Measurements from ENCODE around the gene EGFL7. TPM values are rescaled to one million over a fixed set of nuclear protein-coding genes. Genes with fewer than 3 reads are reported as not detected.

EGFL7 gene
- total and polyA plus RNA-seq, 10 of the 15 experiments (the other 5 are each of a cell fraction or from before 2014, with no cell fraction given) = 0.06 to 0.46 (median 0.19) TPM; not detected in 5

DNA sequence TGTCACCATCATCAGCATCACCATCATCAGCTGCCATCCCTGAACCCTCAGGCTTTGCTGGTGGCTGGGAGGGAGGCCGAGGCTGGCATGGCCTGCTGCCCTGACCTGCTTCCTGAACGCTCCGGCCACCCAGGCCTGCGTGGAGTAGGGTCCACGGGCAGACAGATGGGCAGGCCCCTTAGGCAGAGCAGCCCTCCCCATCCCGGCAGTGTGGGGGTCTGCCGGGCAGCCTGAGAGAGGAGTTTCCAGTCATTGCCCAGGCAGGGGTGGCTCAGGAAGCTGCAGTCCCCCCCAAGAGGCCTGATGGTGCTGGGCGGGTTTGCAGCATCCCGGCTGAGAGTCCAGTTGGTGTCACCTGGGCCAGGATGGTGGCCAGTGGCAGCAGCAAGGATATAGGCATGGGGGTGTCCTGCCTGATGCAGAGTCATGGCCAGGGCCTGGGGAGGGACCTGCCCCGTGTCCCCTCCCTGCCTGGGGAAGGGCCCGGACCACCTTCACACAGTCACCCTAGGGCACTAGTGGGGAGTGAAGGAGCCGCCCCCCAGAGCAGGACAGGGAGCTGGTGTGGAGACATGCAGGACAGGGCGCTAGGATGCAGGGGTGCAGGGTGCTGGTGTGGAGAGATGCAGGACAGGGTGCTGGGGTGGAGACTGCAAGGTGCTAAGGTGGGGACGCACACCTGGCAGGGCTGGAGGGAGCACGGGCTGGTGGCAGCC lies 7.7 kb upstream of the EGFL7 start:
- intact Hi-C loops (cut with micrococcal nuclease; ENCODE audit: unreplicated experiment) (no loop called here), in situ Hi-C loops (cut with MboI) (no loop called here)
- Histone ChIP-seq H4K20me1 (ENCODE audit: control insufficient read depth, insufficient read depth) (no peaks in the 10 kb centered on the region), H2AFZ (ENCODE audit: control insufficient read depth, low read depth, low read length) (no peak overlapping the region), H3K4me1 (ENCODE audit: control insufficient read depth, insufficient read depth, low read length) (no peaks in the 10 kb centered on the region), H3K36me3 (ENCODE audit: control insufficient read depth in 2 of 2, insufficient read depth in 2 of 2, low read length in 1 of 2) (no peaks in the 10 kb centered on the region), H3K27me3 (replicated peaks in 1 of 2; ENCODE audit: control insufficient read depth in 2 of 2, insufficient read depth in 2 of 2, low read length in 1 of 2) (peaks cover 19 to 22% of the 10 kb centered on the region in 2 experiments), H3K27ac (ENCODE audit: control insufficient read depth, insufficient read depth) (no peak overlapping the region), H3K4me2 (ENCODE audit: control insufficient read depth, insufficient read depth) (no peak overlapping the region), H3K4me3 (no peak overlapping the region), H3K9ac (ENCODE audit: control insufficient read depth, insufficient read depth, low read length) (no peak overlapping the region), H3K9me3 (replicated peaks; ENCODE audit: control insufficient read depth, insufficient read depth, low read length) (no peaks in the 10 kb centered on the region), H3K79me2 (ENCODE audit: control insufficient read depth, insufficient read depth, low read length) (no peaks in the 10 kb centered on the region)
- ChIA-PET SMC1A (ENCODE audit: uncharacterized antibody, unreplicated experiment) (no interaction called here), CTCF (no interaction called here), RAD21 (ENCODE audit: unreplicated experiment) (no interaction called here), POLR2A (no interaction called here)
- WGBS (ENCODE audit: insufficient coverage, insufficient replicate concordance, low lambda C conversion rate, missing lambda C conversion rate) = 17% methylated on average over 15 of the region's 15 CpGs
- no peak for ATAC-seq
- FAIRE-seq = no peak
- no peak for DNase-seq (ENCODE audit: low read depth, low spot score)
- no TSS peak for BruUV-seq (replicated peaks)
- no peak for TF ChIP-seq PAX5 (IDR thresholded peaks at IDR 0.05; ENCODE audit: borderline replicate concordance, low read depth, low read length)
- TF ChIP-seq YY1 (IDR thresholded peaks at IDR 0.05; ENCODE audit: low read depth, low read length) = no peak
- no peak for TF ChIP-seq YBX1 (IDR thresholded peaks at IDR 0.05)
- TF ChIP-seq, protein P1, sequence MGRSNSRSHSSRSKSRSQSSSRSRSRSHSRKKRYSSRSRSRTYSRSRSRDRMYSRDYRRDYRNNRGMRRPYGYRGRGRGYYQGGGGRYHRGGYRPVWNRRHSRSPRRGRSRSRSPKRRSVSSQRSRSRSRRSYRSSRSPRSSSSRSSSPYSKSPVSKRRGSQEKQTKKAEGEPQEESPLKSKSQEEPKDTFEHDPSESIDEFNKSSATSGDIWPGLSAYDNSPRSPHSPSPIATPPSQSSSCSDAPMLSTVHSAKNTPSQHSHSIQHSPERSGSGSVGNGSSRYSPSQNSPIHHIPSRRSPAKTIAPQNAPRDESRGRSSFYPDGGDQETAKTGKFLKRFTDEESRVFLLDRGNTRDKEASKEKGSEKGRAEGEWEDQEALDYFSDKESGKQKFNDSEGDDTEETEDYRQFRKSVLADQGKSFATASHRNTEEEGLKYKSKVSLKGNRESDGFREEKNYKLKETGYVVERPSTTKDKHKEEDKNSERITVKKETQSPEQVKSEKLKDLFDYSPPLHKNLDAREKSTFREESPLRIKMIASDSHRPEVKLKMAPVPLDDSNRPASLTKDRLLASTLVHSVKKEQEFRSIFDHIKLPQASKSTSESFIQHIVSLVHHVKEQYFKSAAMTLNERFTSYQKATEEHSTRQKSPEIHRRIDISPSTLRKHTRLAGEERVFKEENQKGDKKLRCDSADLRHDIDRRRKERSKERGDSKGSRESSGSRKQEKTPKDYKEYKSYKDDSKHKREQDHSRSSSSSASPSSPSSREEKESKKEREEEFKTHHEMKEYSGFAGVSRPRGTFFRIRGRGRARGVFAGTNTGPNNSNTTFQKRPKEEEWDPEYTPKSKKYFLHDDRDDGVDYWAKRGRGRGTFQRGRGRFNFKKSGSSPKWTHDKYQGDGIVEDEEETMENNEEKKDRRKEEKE (IDR thresholded peaks at IDR 0.05) = no peak
- no peak for TF ChIP-seq RBBP5 (conservative IDR thresholded peaks at IDR 0.05)
- TF ChIP-seq, protein P2, sequence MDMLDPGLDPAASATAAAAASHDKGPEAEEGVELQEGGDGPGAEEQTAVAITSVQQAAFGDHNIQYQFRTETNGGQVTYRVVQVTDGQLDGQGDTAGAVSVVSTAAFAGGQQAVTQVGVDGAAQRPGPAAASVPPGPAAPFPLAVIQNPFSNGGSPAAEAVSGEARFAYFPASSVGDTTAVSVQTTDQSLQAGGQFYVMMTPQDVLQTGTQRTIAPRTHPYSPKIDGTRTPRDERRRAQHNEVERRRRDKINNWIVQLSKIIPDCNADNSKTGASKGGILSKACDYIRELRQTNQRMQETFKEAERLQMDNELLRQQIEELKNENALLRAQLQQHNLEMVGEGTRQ (IDR thresholded peaks at IDR 0.05; ENCODE audit: borderline replicate concordance, low read depth, low read length) = no peak
- no peak for TF ChIP-seq ZBED1 (IDR thresholded peaks at IDR 0.05; ENCODE audit: borderline replicate concordance)
- TF ChIP-seq MEF2B (IDR thresholded peaks at IDR 0.05; ENCODE audit: partially characterized antibody, poor library complexity, severe bottlenecking) = no peak
- no peak for TF ChIP-seq CREB1 (IDR thresholded peaks at IDR 0.05; ENCODE audit: low read depth)
- TF ChIP-seq SUPT20H (IDR thresholded peaks at IDR 0.05; ENCODE audit: borderline replicate concordance, control insufficient read depth, low read depth, low read length) = no peak
- no peak for TF ChIP-seq SREBF2 (IDR thresholded peaks at IDR 0.05; ENCODE audit: low read length)
- TF ChIP-seq CBFB (IDR thresholded peaks at IDR 0.05; ENCODE audit: low read depth) = no peak
- no peak for TF ChIP-seq POLR2A (IDR thresholded peaks at IDR 0.05; ENCODE audit: low read depth, low read length)
- TF ChIP-seq, protein P3, sequence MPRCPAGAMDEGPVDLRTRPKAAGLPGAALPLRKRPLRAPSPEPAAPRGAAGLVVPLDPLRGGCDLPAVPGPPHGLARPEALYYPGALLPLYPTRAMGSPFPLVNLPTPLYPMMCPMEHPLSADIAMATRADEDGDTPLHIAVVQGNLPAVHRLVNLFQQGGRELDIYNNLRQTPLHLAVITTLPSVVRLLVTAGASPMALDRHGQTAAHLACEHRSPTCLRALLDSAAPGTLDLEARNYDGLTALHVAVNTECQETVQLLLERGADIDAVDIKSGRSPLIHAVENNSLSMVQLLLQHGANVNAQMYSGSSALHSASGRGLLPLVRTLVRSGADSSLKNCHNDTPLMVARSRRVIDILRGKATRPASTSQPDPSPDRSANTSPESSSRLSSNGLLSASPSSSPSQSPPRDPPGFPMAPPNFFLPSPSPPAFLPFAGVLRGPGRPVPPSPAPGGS (IDR thresholded peaks at IDR 0.05; ENCODE audit: borderline replicate concordance, insufficient read depth, low read depth, low read length, poor library complexity, severe bottlenecking) = no peak
- no peak for TF ChIP-seq NFIC (IDR thresholded peaks at IDR 0.05; ENCODE audit: low read depth, low read length)
- no peak for TF ChIP-seq HDAC6 (IDR thresholded peaks at IDR 0.05; ENCODE audit: unreplicated experiment)
- TF ChIP-seq NR2F1 (conservative IDR thresholded peaks at IDR 0.05) = no peak
- TF ChIP-seq SIN3A (IDR thresholded peaks at IDR 0.05; ENCODE audit: low read depth, low read length) = no peak
- TF ChIP-seq KDM1A (IDR thresholded peaks at IDR 0.05; ENCODE audit: borderline replicate concordance) = no peak

All from GM12878 (cell line).